Gastrocnemius medialis (tissue), 4 donors: ENCODE results near the gene WASF1. TPM values are rescaled to one million over a fixed set of nuclear protein-coding genes. Genes with fewer than 3 reads are reported as not detected.

ENCODE experiments used
- ATAC-seq, 2 donors: fragments of 150-250 bp; one replicate each; pipeline ENCODE4 v1.9.1; 2016
- DNase-seq, 2 donors: peaks; one replicate each; pipeline ENCODE4 v3.0.0-alpha.2; 2019
- H3K27ac ChIP-seq, 4 donors: fragments of 200-600 bp; sonication (generic); 1 replicate in 1 of 4; 2 replicates in 3 of 4; pipeline ENCODE4 v1.5.1; 2016 to 2018; ENCODE audit warnings: mild to moderate bottlenecking in 2 of 4, moderate library complexity in 1 of 4
- H3K27me3 ChIP-seq, 3 donors: fragments of 200-600 bp; sonication (generic) in 2 of 3; 1 replicate in 1 of 3; 2 replicates in 2 of 3; pipeline versions ENCODE4 v1.5.1 to v1.6.0; 2016 to 2019; ENCODE audit warnings: mild to moderate bottlenecking in 1 of 3, moderate library complexity in 1 of 3
- H3K36me3 ChIP-seq, 2 donors: fragments of 200-600 bp; sonication (generic) in 1 of 2; one replicate each; pipeline ENCODE4 v1.5.1; 2017 to 2018
- H3K4me1 ChIP-seq, 2 donors: fragments of 200-600 bp; sonication (generic) in 1 of 2; one replicate each; pipeline ENCODE4 v1.5.1; 2016 to 2017; ENCODE audit warnings: mild to moderate bottlenecking in 2 of 2
- H3K4me3 ChIP-seq, 4 donors: fragments of 200-600 bp; sonication (generic) in 3 of 4; 1 replicate in 1 of 4; 2 replicates in 3 of 4; pipeline ENCODE4 v1.5.1; 2016 to 2019; ENCODE audit warnings: mild to moderate bottlenecking in 2 of 4
- H3K9me3 ChIP-seq, 3 donors: fragments of 200-600 bp; sonication (generic) in 2 of 3; 1 replicate in 1 of 3; 2 replicates in 2 of 3; pipeline ENCODE4 v1.5.1; 2016 to 2019
- CTCF ChIP-seq, 5 experiments: fragments of 450-650 bp in 3 of 5; fragments of 200-600 bp in 2 of 5; sonication (generic) in 2 of 5; IDR thresholded peaks in 4 of 5; conservative IDR thresholded peaks in 1 of 5; 1 replicate in 4 of 5; 2 replicates in 1 of 5; pipeline ENCODE4 v1.5.1; 2016 to 2019; ENCODE audit warnings: antibody characterized with exemption in 5 of 5, mild to moderate bottlenecking in 3 of 5, moderate library complexity in 3 of 5
- POLR2A ChIP-seq, 2 donors: fragments of 450-650 bp; IDR thresholded peaks; one replicate each; pipeline ENCODE4 v1.6.1; 2017; ENCODE audit warnings: antibody characterized with exemption in 2 of 2, mild to moderate bottlenecking in 2 of 2, moderate library complexity in 2 of 2
- in situ Hi-C, 4 donors: fragments of 200-750 bp; cut with MboI; loops; one replicate each; pipeline versions ENCODE4 v1.15.0 to v1.8.0; 2017; ENCODE audit warnings: low sequenced_read_pairs in 4 of 4
- intact Hi-C: fragments of 100-400 bp; cut with DNase I; formaldehyde crosslinking; loops from one replicate; pipeline ENCODE4 v1.15.1; 2023; ENCODE audit warnings: low total_unique reads
- total RNA-seq, 4 donors: library from RNA; depleted of rRNA; stranded (reverse); fragments of >200 nt; gene quantifications; one replicate each; pipeline versions ENCODE4 v1.1.0 to v1.2.3, GENCODE V29; 2016

WASF1 gene
- total RNA-seq, 4 donors from 2014 or later, result 0.41 to 2.7 (median 1.4) TPM

DNA sequence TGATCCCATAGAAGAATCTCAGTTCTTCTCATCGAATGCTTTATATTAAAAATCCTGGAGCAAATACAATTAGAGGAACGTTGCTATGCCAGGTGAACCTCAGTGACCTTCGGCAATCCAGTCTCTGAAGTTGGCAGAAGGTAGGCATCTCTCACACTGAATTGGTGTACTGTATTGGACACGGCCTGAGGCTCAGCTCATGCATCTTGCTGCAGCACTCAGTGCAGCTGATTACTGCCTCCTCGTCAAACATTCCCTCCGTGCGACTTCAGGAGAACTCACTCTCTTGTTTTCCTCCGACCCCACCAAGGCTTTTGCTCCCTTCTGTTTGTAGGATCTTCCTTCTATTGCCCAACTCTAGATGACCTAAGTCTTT, 110.9 kb downstream of the WASF1 start:
- TF ChIP-seq CTCF (IDR thresholded peaks at IDR 0.05 in 4 of 5, conservative IDR thresholded peaks at IDR 0.05 in 1 of 5), result no peak
- TF ChIP-seq POLR2A (IDR thresholded peaks at IDR 0.05), result no peak
- intact Hi-C loops, result no loop called here
- H3K9me3 ChIP-seq, result no peaks in the 10 kb centered on the region
- no peak for ATAC-seq
- no peaks in the 10 kb centered on the region for H3K36me3 ChIP-seq
- H3K4me3 ChIP-seq, result no peak overlapping the region
- H3K27me3 ChIP-seq, result no peaks in the 10 kb centered on the region
- in situ Hi-C loops, result no loop called here
- H3K4me1 ChIP-seq, result no peaks in the 10 kb centered on the region
- no peak overlapping the region for H3K27ac ChIP-seq
- DNase-seq, result no peak

GRCh38 chr6:110067837-110068591, 111.5 kb downstream of the WASF1 start:
- DNase-seq (no peak), ATAC-seq (no peak)
- H3K4me1 ChIP-seq, result no peaks in the 10 kb centered on the region
- intact Hi-C loops (no loop called here), in situ Hi-C loops (no loop called here)
- H3K4me3 ChIP-seq, result no peak overlapping the region
- TF ChIP-seq POLR2A (IDR thresholded peaks at IDR 0.05) (no peak), CTCF (IDR thresholded peaks at IDR 0.05 in 4 of 5, conservative IDR thresholded peaks at IDR 0.05 in 1 of 5) (no peak)
- no peaks in the 10 kb centered on the region for H3K36me3 ChIP-seq
- H3K27ac ChIP-seq, result no peak overlapping the region
- no peaks in the 10 kb centered on the region for H3K27me3 ChIP-seq
- H3K9me3 ChIP-seq, result no peaks in the 10 kb centered on the region

DNA sequence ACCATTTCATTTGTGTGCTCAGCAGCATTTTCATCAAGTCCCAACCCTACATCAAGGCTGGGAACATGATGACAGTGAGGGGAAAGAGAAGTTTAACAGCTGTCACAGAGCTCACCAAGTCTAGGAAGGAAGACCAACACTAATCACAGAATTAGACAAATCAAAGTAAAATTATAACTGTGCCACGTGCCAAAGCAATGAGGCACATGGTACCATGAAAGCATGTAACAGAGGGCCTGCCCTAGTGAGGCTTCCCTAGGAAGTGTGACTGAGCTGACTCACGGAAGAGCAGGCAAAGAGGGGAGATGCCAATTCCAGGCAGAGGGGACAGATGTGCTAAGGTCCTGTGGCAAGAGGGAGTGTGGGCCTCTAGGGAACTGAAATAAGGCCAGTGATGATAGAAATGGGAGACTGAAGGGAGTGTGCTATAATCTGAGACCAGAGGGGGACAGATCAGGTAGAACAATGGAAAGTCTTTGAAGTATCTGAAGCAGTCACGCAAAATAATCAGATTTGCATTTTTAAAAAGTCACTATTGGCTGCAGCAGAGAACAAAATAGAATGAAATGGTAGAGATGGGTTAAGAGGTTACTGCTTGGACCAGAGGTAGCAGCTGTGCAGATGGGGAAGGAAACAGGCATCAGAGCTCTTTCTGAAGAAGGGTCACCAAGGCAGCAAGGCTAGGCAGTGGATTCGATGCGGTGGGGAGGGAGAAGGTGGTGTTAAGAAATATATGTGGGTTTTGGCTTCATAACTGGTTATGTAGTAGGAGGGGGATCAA, 114.5 kb downstream of the WASF1 start:
- Histone ChIP-seq H3K4me1 (no peaks in the 10 kb centered on the region), H3K36me3 (no peaks in the 10 kb centered on the region), H3K9me3 (no peaks in the 10 kb centered on the region), H3K27ac (no peak overlapping the region), H3K4me3 (no peak overlapping the region), H3K27me3 (peaks cover 0 to 2% (median 0%) of the 10 kb centered on the region in 3 donors)
- no peak for ATAC-seq
- in situ Hi-C loops, result no loop called here
- TF ChIP-seq CTCF (IDR thresholded peaks at IDR 0.05 in 4 of 5, conservative IDR thresholded peaks at IDR 0.05 in 1 of 5) (no peak), POLR2A (IDR thresholded peaks at IDR 0.05) (no peak)
- DNase-seq, result no peak
- intact Hi-C loops, result no loop called here

GRCh38 chr6:110063594-110064263, 115.7 kb downstream of the WASF1 start:
- no peak overlapping the region for H3K27ac ChIP-seq
- no peaks in the 10 kb centered on the region for H3K9me3 ChIP-seq
- in situ Hi-C loops (no loop called here), intact Hi-C loops (no loop called here)
- no peak overlapping the region for H3K4me3 ChIP-seq
- H3K4me1 ChIP-seq, result no peaks in the 10 kb centered on the region
- no peak for TF ChIP-seq CTCF (IDR thresholded peaks at IDR 0.05 in 4 of 5, conservative IDR thresholded peaks at IDR 0.05 in 1 of 5)
- no peak for TF ChIP-seq POLR2A (IDR thresholded peaks at IDR 0.05)
- ATAC-seq, result no peak
- H3K36me3 ChIP-seq, result no peaks in the 10 kb centered on the region
- no peak for DNase-seq
- peaks cover 0 to 2% (median 0%) of the 10 kb centered on the region in 3 donors for H3K27me3 ChIP-seq
